B cell (primary cell): ENCODE data around the gene ZSCAN21. TPM values are rescaled to one million over a fixed set of nuclear protein-coding genes. Genes with fewer than 3 reads are reported as not detected.

Experiments used
- ATAC-seq: fragments of 200-7000 bp; cut with Tn5 transposase; one replicate; pipeline ENCODE4 v1.10.0; 2021; ENCODE audit warnings: low read depth, mild to moderate bottlenecking, moderate number of reproducible peaks, moderate library complexity
- CTCF ChIA-PET: fragments of 350-600 bp; sonication (Branson Sonifier 250); formaldehyde crosslinking; loops from one replicate; lab custom pipeline; 2021; ENCODE audit warnings: antibody characterized with exemption, inconsistent platforms; lab: Charles Lee
- POLR2A ChIA-PET: fragments of 350-600 bp; sonication (Branson Sonifier 250); formaldehyde crosslinking; loops from one replicate; lab custom pipeline; 2021; ENCODE audit warnings: antibody characterized with exemption; lab: Charles Lee
- DNase-seq: peaks from one replicate; pipeline ENCODE4 v3.0.0; 2013
- H2AFZ ChIP-seq: 2 replicates; pipeline ENCODE4 v1.6.1; 2012; ENCODE audit warnings: mild to moderate bottlenecking, low read depth, low read length; ENCODE audit not compliant: insufficient read depth, poor library complexity, severe bottlenecking
- H3K27ac ChIP-seq, 2 donors: 1 replicate in 1 of 2; 2 replicates in 1 of 2; pipeline ENCODE4 v1.5.1; 2012 to 2013; ENCODE audit warnings: low read length in 2 of 2, mild to moderate bottlenecking in 2 of 2, moderate library complexity in 1 of 2
- H3K27me3 ChIP-seq, 4 experiments: fragments of 200-600 bp in 1 of 4; sonication (generic) in 1 of 4; replicated peaks in 1 of 4; 1 replicate in 2 of 4; 2 replicates in 2 of 4; pipeline versions ENCODE4 v1.6.1 to v1.7.0; 2013 to 2016; ENCODE audit warnings: low read length in 3 of 4, mild to moderate bottlenecking in 2 of 4, mixed read lengths in 1 of 4, moderate library complexity in 1 of 4; ENCODE audit not compliant: insufficient read depth in 4 of 4, control insufficient read depth in 3 of 4; ENCODE audit errors: control extremely low read depth in 1 of 4
- H3K36me3 ChIP-seq, 2 experiments: replicated peaks in 1 of 2; 1 replicate in 1 of 2; 2 replicates in 1 of 2; pipeline versions ENCODE4 v1.6.1 to v1.7.1; 2013; ENCODE audit warnings: low read length in 1 of 2; ENCODE audit not compliant: insufficient read depth in 2 of 2, control insufficient read depth in 1 of 2; ENCODE audit errors: control extremely low read depth in 1 of 2, extremely low read depth in 1 of 2
- H3K4me1 ChIP-seq, 2 donors: fragments of 200-600 bp in 1 of 2; sonication (generic) in 1 of 2; 1 replicate in 1 of 2; 2 replicates in 1 of 2; pipeline versions ENCODE4 v1.5.1 to v1.6.1; 2013 to 2017; ENCODE audit warnings: low read length in 2 of 2; ENCODE audit not compliant: control insufficient read depth in 2 of 2, insufficient read depth in 2 of 2
- H3K4me2 ChIP-seq: replicated peaks from 2 replicates; pipeline ENCODE3; 2012; ENCODE audit warnings: mild to moderate bottlenecking, low read depth, low read length; ENCODE audit not compliant: poor library complexity, severe bottlenecking
- H3K4me3 ChIP-seq, 5 experiments: fragments of 200-600 bp in 1 of 5; sonication (generic) in 1 of 5; 1 replicate in 3 of 5; 2 replicates in 2 of 5; pipeline versions ENCODE4 v1.5.1 to v1.7.0; 2011 to 2016; ENCODE audit warnings: low read length in 4 of 5, mild to moderate bottlenecking in 4 of 5, low read depth in 2 of 5, control low read depth in 1 of 5, moderate library complexity in 1 of 5; ENCODE audit not compliant: insufficient read depth in 1 of 5; ENCODE audit errors: control extremely low read depth in 1 of 5, extremely low read depth in 1 of 5
- H3K79me2 ChIP-seq: fragments of 200-600 bp; sonication (generic); one replicate; pipeline ENCODE4 v1.6.0; 2016; ENCODE audit warnings: low read length; ENCODE audit not compliant: control insufficient read depth, insufficient read depth
- H3K9ac ChIP-seq: fragments of 200-600 bp; sonication (generic); 2 replicates; pipeline ENCODE4 v1.6.1; 2017; ENCODE audit warnings: mild to moderate bottlenecking, low read length, moderate library complexity
- H3K9me3 ChIP-seq, 3 donors: one replicate each; pipeline versions ENCODE4 v1.6.1 to v1.7.1; 2013; ENCODE audit warnings: low read length in 2 of 3; ENCODE audit not compliant: control insufficient read depth in 2 of 3, insufficient read depth in 1 of 3; ENCODE audit errors: control extremely low read depth in 1 of 3
- H4K20me1 ChIP-seq: 2 replicates; pipeline ENCODE4 v1.6.0; 2012; ENCODE audit warnings: mild to moderate bottlenecking, low read length; ENCODE audit not compliant: insufficient read depth, control insufficient read depth, poor library complexity, severe bottlenecking
- H3K27ac Mint-ChIP-seq: one replicate; pipeline ENCODE4 v1.8.0; 2021; ENCODE audit warnings: mixed read lengths
- H3K27me3 Mint-ChIP-seq: one replicate; pipeline ENCODE4 v1.8.0; 2021; ENCODE audit warnings: mixed read lengths
- H3K4me1 Mint-ChIP-seq: one replicate; pipeline ENCODE4 v1.8.0; 2021; ENCODE audit warnings: mixed read lengths
- H3K4me3 Mint-ChIP-seq: one replicate; pipeline ENCODE4 v1.8.0; 2021; ENCODE audit warnings: mixed read lengths
- H3K9me3 Mint-ChIP-seq: one replicate; pipeline ENCODE4 v1.8.0; 2022; ENCODE audit warnings: mixed read lengths; ENCODE audit not compliant: insufficient read depth
- EZH2 ChIP-seq: IDR thresholded peaks from 2 replicates; pipeline ENCODE4 v1.6.1; 2012; ENCODE audit warnings: borderline replicate concordance, low read depth, mild to moderate bottlenecking, moderate library complexity, low read length; ENCODE audit not compliant: insufficient read depth, poor library complexity, severe bottlenecking
- WGBS: methylation state at CpG from one replicate; pipeline ENCODE4 v1.1.5; 2013; ENCODE audit warnings: missing lambda C conversion rate; ENCODE audit not compliant: insufficient coverage; 5-methylcytosine and 5-hydroxymethylcytosine counted together
- intact Hi-C: fragments of 100-400 bp; cut with micrococcal nuclease; formaldehyde crosslinking; loops from one replicate; pipeline ENCODE4 v1.10.0; 2022
- polyA plus RNA-seq: library from polyadenylated mRNA; depleted of rRNA; stranded (reverse); fragments of >200 nt; gene quantifications from 2 replicates; pipeline ENCODE4 v1.2.3, GENCODE V29; 2012
- total RNA-seq, 2 donors: library from RNA; stranded (reverse); fragments of 120-200 nt in 1 of 2; gene quantifications; 1 replicate in 1 of 2; 2 replicates in 1 of 2; pipeline versions ENCODE4 v1.2.3 to v1.2.4, GENCODE V29; 2013 to 2022
- TF ChIP-seq, protein P1 (sequence below): fragments of 200-600 bp; IDR thresholded peaks from one replicate; pipeline ENCODE4 v1.8.0; 2022; ENCODE audit warnings: antibody characterized with exemption, mild to moderate bottlenecking

The ZSCAN21 gene
- total and polyA plus RNA-seq, 2 donors (not counting 1 experiment from before 2014, with no cell fraction given), result 6.7 to 13.2 TPM

DNA sequence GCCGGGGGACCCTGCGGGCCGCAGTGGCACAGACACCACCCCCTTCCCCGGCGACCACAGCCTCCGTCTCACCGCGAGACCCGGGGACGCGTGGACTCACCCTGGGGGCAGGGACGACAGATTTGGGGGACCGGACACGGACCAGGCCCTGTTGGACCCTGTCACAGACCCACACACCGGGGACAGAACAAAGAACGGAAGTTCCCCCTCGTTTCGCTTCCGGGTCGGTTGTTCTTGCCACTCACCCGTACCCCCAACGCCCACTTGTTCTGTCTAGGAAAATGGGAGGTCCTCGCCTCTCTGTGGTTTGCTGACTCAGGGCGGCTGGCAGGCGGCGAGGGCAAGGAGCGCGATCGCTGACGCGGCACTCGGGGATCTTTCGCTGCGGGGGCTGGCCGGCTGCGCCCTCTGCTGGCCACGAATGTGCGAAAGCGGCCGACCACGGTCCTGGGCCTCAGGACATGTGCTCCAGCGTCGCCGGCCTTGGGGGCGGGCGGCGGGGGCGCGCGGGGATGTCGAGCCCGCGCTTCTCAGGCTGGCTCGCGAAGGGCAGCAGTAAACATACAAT, 32.0 kb downstream of the ZSCAN21 start, which contains the start of gene ZNF3:
ZNF3 (minus strand) TSS at position 189 of the 568 bp plus-strand sequence. CDS start 4,366 bp downstream, outside the sequence.
- H4K20me1 ChIP-seq, result peaks cover 27% of the 10 kb centered on the region
- peaks cover 29% of the 10 kb centered on the region for H3K79me2 ChIP-seq
- Mint-ChIP-seq H3K4me3 (peak within 1 kb of the TSS; percentile 86), H3K27me3 (no peaks in the 10 kb centered on the region), H3K27ac (peak within 1 kb of the TSS; percentile 91), H3K9me3 (no peaks in the 10 kb centered on the region), H3K4me1 (peaks cover 32% of the 10 kb centered on the region)
- under 1% methylated on average over 46 of the region's 55 CpGs for WGBS
- peak within 1 kb of the TSS; percentile 70 to 84 (median 79) for H3K4me3 ChIP-seq
- peaks cover 3 to 17% of the 10 kb centered on the region in 2 experiments for H3K36me3 ChIP-seq
- TF ChIP-seq, protein P1, sequence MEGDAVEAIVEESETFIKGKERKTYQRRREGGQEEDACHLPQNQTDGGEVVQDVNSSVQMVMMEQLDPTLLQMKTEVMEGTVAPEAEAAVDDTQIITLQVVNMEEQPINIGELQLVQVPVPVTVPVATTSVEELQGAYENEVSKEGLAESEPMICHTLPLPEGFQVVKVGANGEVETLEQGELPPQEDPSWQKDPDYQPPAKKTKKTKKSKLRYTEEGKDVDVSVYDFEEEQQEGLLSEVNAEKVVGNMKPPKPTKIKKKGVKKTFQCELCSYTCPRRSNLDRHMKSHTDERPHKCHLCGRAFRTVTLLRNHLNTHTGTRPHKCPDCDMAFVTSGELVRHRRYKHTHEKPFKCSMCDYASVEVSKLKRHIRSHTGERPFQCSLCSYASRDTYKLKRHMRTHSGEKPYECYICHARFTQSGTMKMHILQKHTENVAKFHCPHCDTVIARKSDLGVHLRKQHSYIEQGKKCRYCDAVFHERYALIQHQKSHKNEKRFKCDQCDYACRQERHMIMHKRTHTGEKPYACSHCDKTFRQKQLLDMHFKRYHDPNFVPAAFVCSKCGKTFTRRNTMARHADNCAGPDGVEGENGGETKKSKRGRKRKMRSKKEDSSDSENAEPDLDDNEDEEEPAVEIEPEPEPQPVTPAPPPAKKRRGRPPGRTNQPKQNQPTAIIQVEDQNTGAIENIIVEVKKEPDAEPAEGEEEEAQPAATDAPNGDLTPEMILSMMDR, result peak; percentile 96
- TF ChIP-seq EZH2, result no peak
- ATAC-seq, result peak; percentile 77
- peaks cover 16 to 24% of the 10 kb centered on the region in 2 donors for H3K4me1 ChIP-seq
- H3K4me2 ChIP-seq, result peak within 1 kb of the TSS; percentile 72
- ChIA-PET POLR2A (interaction anchor here (0.9 to 2.1 kb wide), 13 partner anchors 19 to 347 kb away, joined by 3 to 19 read pairs (median 6); partner anchors contain the start of genes AP4M1, LAMTOR4, MBLAC1 and MCM7), CTCF (interaction anchor here (0.6 to 2.0 kb wide), 7 partner anchors 18 to 130 kb away, joined by 3 to 19 read pairs (median 6); partner anchors contain the start of genes AP4M1, MBLAC1 and MCM7)
- H3K27ac ChIP-seq, result peak within 1 kb of the TSS; percentile 81 to 91
- intact Hi-C loops, result loop anchor here (1.0 to 10.0 kb wide), 14 partner anchors 8 to 593 kb away; partner anchors contain the start of genes AP4M1, CNPY4, FBXO24 and GNB2
- no peaks in the 10 kb centered on the region for H3K9me3 ChIP-seq
- H2AFZ ChIP-seq, result peak within 1 kb of the TSS; percentile 67
- peak within 1 kb of the TSS; percentile 73 for H3K9ac ChIP-seq
- H3K27me3 ChIP-seq, result no peaks in the 10 kb centered on the region
- peak; percentile 99 for DNase-seq
